Inferior parietal cortex (tissue), 1 donor: ENCODE data around the gene RPL10.
"Not testable (repeated sequence)": the region's sequence is repeated elsewhere in the genome, so short reads cannot be mapped to it uniquely, and the experiment has no call there.

ENCODE experiments used
- DNase-seq: peaks from one replicate; pipeline ENCODE4 v3.0.0-alpha.2; 2016; ENCODE audit errors: extremely low spot score

RPL10 gene

GRCh38 chrX:154378059-154378798, 19.9 kb upstream of the RPL10 start:
- DNase-seq: no peak

GRCh38 chrX:154378799-154379568, 19.2 kb upstream of the RPL10 start, which contains the start of gene EMD:
TSS of gene EMD (plus strand) at chrX:154379295. CDS start at chrX:154379485, 190 bp downstream.
- peak; percentile 90 for DNase-seq

- no peak for DNase-seq
Measured at GRCh38 chrX:154379569-154379951, 18.6 kb upstream of the RPL10 start.

GRCh38 chrX:154380153-154380552, 18.0 kb upstream of the RPL10 start:
- no peak for DNase-seq

- no peak for DNase-seq
Measured at GRCh38 chrX:154380787-154381186, 17.4 kb upstream of the RPL10 start.

- no peak for DNase-seq
Measured at GRCh38 chrX:154381271-154381670, 16.9 kb upstream of the RPL10 start.

- no peak for DNase-seq
Measured at GRCh38 chrX:154382483-154383069, 15.6 kb upstream of the RPL10 start.

GRCh38 chrX:154383359-154384283, 14.6 kb upstream of the RPL10 start:
- DNase-seq: no peak

GRCh38 chrX:154384284-154384892, 13.8 kb upstream of the RPL10 start:
- DNase-seq: no peak

GRCh38 chrX:154388094-154388493, 10.1 kb upstream of the RPL10 start:
- DNase-seq: not testable (repeated sequence)

GRCh38 chrX:154388649-154389048, 9.5 kb upstream of the RPL10 start:
- DNase-seq: not testable (repeated sequence)

- not testable (repeated sequence) for DNase-seq
Measured at GRCh38 chrX:154389812-154390747, 8.1 kb upstream of the RPL10 start.

- DNase-seq: not testable (repeated sequence)
Measured at GRCh38 chrX:154396363-154396762, 1.8 kb upstream of the RPL10 start.

GRCh38 chrX:154396973-154397887, 947 bp upstream of the RPL10 start:
- DNase-seq: no peak

GRCh38 chrX:154398668-154399526, 720 bp downstream of the RPL10 start:
- peak; percentile 74 for DNase-seq

- no peak for DNase-seq
Measured at GRCh38 chrX:154399527-154400368, 1.6 kb downstream of the RPL10 start.

- DNase-seq: not testable (repeated sequence)
Measured at GRCh38 chrX:154400369-154400817, 2.2 kb downstream of the RPL10 start.
